SH-SY5Y (cell line): ENCODE data around the gene AGMAT.

Source experiments
- GATA2 ChIP-seq: IDR thresholded peaks from 2 replicates; pipeline ENCODE4 v1.6.1; 2011; ENCODE audit warnings: mild to moderate bottlenecking, low read depth, low read length
- GATA3 ChIP-seq: IDR thresholded peaks from 2 replicates; pipeline ENCODE4 v1.6.1; 2011; ENCODE audit warnings: low read depth, mild to moderate bottlenecking, low read length, moderate library complexity

- TF ChIP-seq GATA2 (no peak), GATA3 (no peak)
Measured at GRCh38 chr1:15623435-15623834, 38.6 kb upstream of the AGMAT start.
